OCI-LY7 (cell line): ENCODE results near the gene PRKAR2A.

Experiments used
- CTCF ChIP-seq: fragments of 200-600 bp; sonication (generic); conservative IDR thresholded peaks from 2 replicates; pipeline ENCODE4 v1.5.1; 2014; ENCODE audit warnings: mild to moderate bottlenecking, antibody characterized with exemption, low read length, moderate library complexity, mixed read lengths
- EZH2phosphoT487 ChIP-seq: fragments of 200-600 bp; sonication (generic); IDR thresholded peaks from 2 replicates; pipeline ENCODE4 v1.6.1; 2018; ENCODE audit warnings: low read depth, borderline replicate concordance, mild to moderate bottlenecking, mixed run types, antibody characterized with exemption, low read length, moderate library complexity, mixed read lengths

- TF ChIP-seq EZH2phosphoT487 (no peak), CTCF (no peak)
Measured at GRCh38 chr3:48750856-48751255, 96.8 kb downstream of the PRKAR2A start.
